H1 (cell line): Measurements from ENCODE around the gene NELL1. TPM values are rescaled to one million over a fixed set of nuclear protein-coding genes. Genes with fewer than 3 reads are reported as not detected.
A peak's percentile ranks its signal among the peaks of the same experiment; 100 is the strongest.

ENCODE experiments used
- CTCF ChIA-PET: fragments of 300-600 bp; sonication (Branson Sonifier 250); formaldehyde crosslinking; loops from one replicate; lab custom pipeline; 2021; ENCODE audit not compliant: partially characterized antibody; lab: Charles Lee
- POLR2A ChIA-PET: fragments of 300-600 bp; sonication (Branson Sonifier 250); formaldehyde crosslinking; loops from one replicate; lab custom pipeline; 2021; ENCODE audit warnings: inconsistent platforms; ENCODE audit not compliant: partially characterized antibody; lab: Charles Lee
- DNase-seq, 2 experiments: peaks; one replicate each; pipeline versions ENCODE4 v3.0.0 to v3.0.0-alpha.2; 2010 to 2022; ENCODE audit warnings: low spot score in 2 of 2, low read depth in 1 of 2, mixed read lengths in 1 of 2
- FAIRE-seq: peaks from 2 replicates; lab custom pipeline; 2011; peaks lifted over from hg19 to GRCh38; lab: Jason Lieb, UNC
- H2AFZ ChIP-seq: 2 replicates; pipeline ENCODE4 v1.8.1; 2012; ENCODE audit warnings: low read length, inconsistent platforms
- H2AK5ac ChIP-seq: 2 replicates; pipeline ENCODE4 v1.6.1; 2013; ENCODE audit warnings: low read depth, low read length
- H2BK120ac ChIP-seq: replicated peaks from 2 replicates; pipeline ENCODE3; 2013; ENCODE audit warnings: low read depth, low read length, inconsistent platforms
- H2BK12ac ChIP-seq: 2 replicates; pipeline ENCODE4 v1.6.1; 2013; ENCODE audit warnings: low read depth, low read length
- H2BK15ac ChIP-seq: 2 replicates; pipeline ENCODE4 v1.6.1; 2013; ENCODE audit warnings: low read length
- H2BK20ac ChIP-seq: 2 replicates; pipeline ENCODE4 v1.6.1; 2013; ENCODE audit warnings: low read length
- H2BK5ac ChIP-seq: 2 replicates; pipeline ENCODE4 v1.6.1; 2013; ENCODE audit warnings: low read depth, low read length
- H3K14ac ChIP-seq: 2 replicates; pipeline ENCODE4 v1.6.1; 2013; ENCODE audit warnings: inconsistent platforms; ENCODE audit not compliant: insufficient read length
- H3K18ac ChIP-seq: 2 replicates; pipeline ENCODE4 v1.6.1; 2013; ENCODE audit warnings: low read length; ENCODE audit errors: extremely low read depth
- H3K23ac ChIP-seq: 2 replicates; pipeline ENCODE4 v1.6.1; 2013; ENCODE audit warnings: inconsistent platforms; ENCODE audit not compliant: insufficient read length
- H3K23me2 ChIP-seq: 2 replicates; pipeline ENCODE4 v1.6.1; 2013; ENCODE audit warnings: low read depth, low read length
- H3K27ac ChIP-seq: 2 replicates; pipeline ENCODE4 v1.6.1; 2011; ENCODE audit warnings: low read depth, low read length, inconsistent platforms
- H3K27me3 ChIP-seq, 4 experiments: replicated peaks in 1 of 4; 1 replicate in 1 of 4; 2 replicates in 3 of 4; pipeline versions ENCODE4 v1.6.1 to v1.8.1; 2011 to 2013; ENCODE audit warnings: low read length in 3 of 4, mild to moderate bottlenecking in 3 of 4, inconsistent platforms in 2 of 4, mixed read lengths in 2 of 4, moderate library complexity in 1 of 4; ENCODE audit not compliant: control insufficient read depth in 3 of 4, insufficient read depth in 3 of 4; ENCODE audit errors: extremely low read depth in 1 of 4
- H3K36me3 ChIP-seq, 4 experiments: 2 replicates each; pipeline versions ENCODE4 v1.6.1 to v1.8.1; 2011 to 2013; ENCODE audit warnings: mild to moderate bottlenecking in 4 of 4, low read length in 3 of 4, moderate library complexity in 2 of 4, control low read depth in 1 of 4, inconsistent platforms in 1 of 4; ENCODE audit not compliant: insufficient read depth in 4 of 4, control insufficient read depth in 2 of 4
- H3K4ac ChIP-seq: replicated peaks from 2 replicates; pipeline ENCODE3; 2013; ENCODE audit warnings: low read length, low read depth, mixed read lengths, inconsistent platforms; ENCODE audit not compliant: insufficient read length
- H3K4me1 ChIP-seq, 4 experiments: replicated peaks in 1 of 4; 1 replicate in 1 of 4; 2 replicates in 3 of 4; pipeline versions ENCODE4 v1.6.1 to v1.8.1; 2011 to 2013; ENCODE audit warnings: low read length in 3 of 4, inconsistent platforms in 2 of 4, mixed read lengths in 1 of 4; ENCODE audit not compliant: insufficient read depth in 4 of 4, control insufficient read depth in 3 of 4
- H3K4me2 ChIP-seq, 2 experiments: 2 replicates each; pipeline versions ENCODE4 v1.6.1 to v1.8.1; 2011 to 2013; ENCODE audit warnings: low read depth in 2 of 2, low read length in 2 of 2, control low read depth in 1 of 2, inconsistent platforms in 1 of 2, mild to moderate bottlenecking in 1 of 2; ENCODE audit not compliant: insufficient read depth in 1 of 2
- H3K4me3 ChIP-seq, 4 experiments: fragments of 200-600, 300-600 bp in 1 of 4; sonication (generic), shearing (Covaris generic), sonication (Bioruptor Twin) in 1 of 4; 2 replicates each; pipeline versions ENCODE4 v1.5.1 to v1.8.1; 2011 to 2016; ENCODE audit warnings: low read length in 4 of 4, low read depth in 3 of 4, control low read depth in 2 of 4, inconsistent platforms in 2 of 4, mild to moderate bottlenecking in 2 of 4, mixed read lengths in 1 of 4, moderate library complexity in 1 of 4; ENCODE audit not compliant: insufficient read depth in 2 of 4; ENCODE audit errors: extremely low read depth in 1 of 4
- H3K56ac ChIP-seq: replicated peaks from 2 replicates; pipeline ENCODE3; 2013; ENCODE audit warnings: low read depth, mild to moderate bottlenecking, mixed read lengths, low read length, inconsistent platforms; ENCODE audit not compliant: insufficient read length
- H3K79me1 ChIP-seq: 2 replicates; pipeline ENCODE4 v1.6.1; 2013; ENCODE audit warnings: low read depth, low read length, control low read depth
- H3K79me2 ChIP-seq, 2 experiments: 2 replicates each; pipeline versions ENCODE4 v1.6.1 to v1.8.1; 2012 to 2013; ENCODE audit warnings: low read length in 2 of 2, mild to moderate bottlenecking in 2 of 2, inconsistent platforms in 1 of 2; ENCODE audit not compliant: insufficient read depth in 2 of 2, control insufficient read depth in 1 of 2
- H3K9ac ChIP-seq, 4 experiments: replicated peaks in 1 of 4; 1 replicate in 1 of 4; 2 replicates in 3 of 4; pipeline versions ENCODE4 v1.6.1 to v1.8.1; 2011 to 2013; ENCODE audit warnings: low read depth in 3 of 4, low read length in 3 of 4, control low read depth in 2 of 4, mild to moderate bottlenecking in 2 of 4, moderate library complexity in 2 of 4, inconsistent platforms in 1 of 4; ENCODE audit errors: extremely low read depth in 1 of 4
- H3K9me3 ChIP-seq, 2 experiments: 2 replicates each; pipeline versions ENCODE4 v1.6.1 to v1.8.1; 2012 to 2013; ENCODE audit warnings: mild to moderate bottlenecking in 2 of 2, moderate library complexity in 2 of 2, control low read depth in 1 of 2, inconsistent platforms in 1 of 2, low read depth in 1 of 2, low read length in 1 of 2, mixed read lengths in 1 of 2; ENCODE audit not compliant: insufficient read depth in 2 of 2
- H4K20me1 ChIP-seq, 2 experiments: replicated peaks in 1 of 2; 2 replicates each; pipeline versions ENCODE3 to v1.8.1; 2011 to 2013; ENCODE audit warnings: inconsistent platforms in 2 of 2, low read length in 2 of 2, mild to moderate bottlenecking in 1 of 2; ENCODE audit not compliant: insufficient read depth in 2 of 2, control insufficient read depth in 1 of 2
- H4K5ac ChIP-seq: 2 replicates; pipeline ENCODE4 v1.6.1; 2013; ENCODE audit warnings: low read length, low read depth, mixed read lengths, inconsistent platforms; ENCODE audit not compliant: insufficient read length
- H4K8ac ChIP-seq: 2 replicates; pipeline ENCODE4 v1.8.0; 2013; ENCODE audit warnings: mild to moderate bottlenecking, moderate library complexity, low read length, inconsistent platforms; ENCODE audit not compliant: insufficient read depth; ENCODE audit errors: extremely low read depth
- H4K91ac ChIP-seq: replicated peaks from 2 replicates; pipeline ENCODE3; 2013; ENCODE audit warnings: low read length, mixed read lengths, inconsistent platforms; ENCODE audit not compliant: insufficient read length
- FOSL1 ChIP-seq: IDR thresholded peaks from 2 replicates; pipeline ENCODE4 v1.6.1; 2011; ENCODE audit warnings: mild to moderate bottlenecking, low read depth, low read length, moderate library complexity; ENCODE audit not compliant: insufficient read depth
- GABPA ChIP-seq: IDR thresholded peaks from 2 replicates; pipeline ENCODE4 v1.6.1; 2011; ENCODE audit warnings: mild to moderate bottlenecking, low read length, moderate library complexity, borderline replicate concordance; ENCODE audit not compliant: insufficient read depth
- POLR2A ChIP-seq, 2 experiments: IDR thresholded peaks; 1 replicate in 1 of 2; 2 replicates in 1 of 2; pipeline ENCODE4 v1.6.1; 2011; ENCODE audit warnings: low read depth in 2 of 2, low read length in 2 of 2, mild to moderate bottlenecking in 2 of 2; ENCODE audit errors: control extremely low read depth in 1 of 2
- RFX5 ChIP-seq: IDR thresholded peaks from 2 replicates; pipeline ENCODE4 v1.6.1; 2011; ENCODE audit warnings: low read depth, low read length, improper control_type of control experiment, borderline replicate concordance
- WGBS, 2 experiments: shearing (Covaris generic) in 1 of 2; methylation state at CpG; one replicate each; pipeline versions ENCODE4 v1.1.6 to v1.1.7; 2013 to 2015; ENCODE audit warnings: low lambda C conversion rate in 2 of 2, mixed read lengths in 2 of 2, inconsistent platforms in 1 of 2, low coverage in 1 of 2, missing lambda C conversion rate in 1 of 2; ENCODE audit not compliant: insufficient replicate concordance in 2 of 2, insufficient coverage in 1 of 2, insufficient read length in 1 of 2; ENCODE audit errors: extremely low coverage in 1 of 2, missing lambda C conversion rate in 1 of 2; 5-methylcytosine and 5-hydroxymethylcytosine counted together
- polyA plus RNA-seq, 7 experiments: library from polyadenylated mRNA; depleted of rRNA in 3 of 7; stranded (reverse) in 5 of 7; unstranded in 2 of 7; fragments of >200 nt in 5 of 7; fragments of 200-250 nt in 2 of 7; gene quantifications; 1 replicate in 5 of 7; 2 replicates in 1 of 7; 4 replicates in 1 of 7; pipeline versions ENCODE4 v1.2.1 to v1.2.3, GENCODE V29; 2011 to 2013; ENCODE audit warnings: missing spikeins in 2 of 7, mixed read lengths in 2 of 7
- total RNA-seq: library from RNA; stranded (reverse); fragmentation: NEBNext Ultra II Directional; extraction: Animal tissue kit (Norgen Biotek cat#: 25700); gene quantifications from 2 replicates; pipeline ENCODE4 v1.2.1, GENCODE V29; 2021

NELL1 gene
- total and polyA plus RNA-seq, 2 of the 8 experiments (the other 6 are each of a cell fraction or from before 2014, with no cell fraction given) = 0.21 TPM; not detected in 1

- Histone ChIP-seq H3K9me3 (no peaks in the 10 kb centered on the region), H3K27ac (no peak overlapping the region), H4K8ac (no peak overlapping the region), H4K5ac (no peak overlapping the region), H4K20me1 (no peaks in the 10 kb centered on the region), H3K79me1 (no peaks in the 10 kb centered on the region), H3K4me3 (no peak overlapping the region), H2BK20ac (no peak overlapping the region), H2BK120ac (no peak overlapping the region), H2BK12ac (no peak overlapping the region), H4K91ac (no peak overlapping the region), H3K27me3 (no peaks in the 10 kb centered on the region), H2AFZ (peak overlapping the region; percentile 99), H2BK5ac (no peak overlapping the region), H3K56ac (no peak overlapping the region), H3K18ac (no peak overlapping the region), H3K23ac (no peak overlapping the region), H3K4me1 (no peaks in the 10 kb centered on the region), H3K14ac (no peak overlapping the region), H3K4ac (no peak overlapping the region), H3K79me2 (no peaks in the 10 kb centered on the region), H3K9ac (no peak overlapping the region), H3K4me2 (no peak overlapping the region), H2AK5ac (no peak overlapping the region), H2BK15ac (no peak overlapping the region), H3K23me2 (no peaks in the 10 kb centered on the region), H3K36me3 (no peaks in the 10 kb centered on the region)
- FAIRE-seq = no peak
- ChIA-PET CTCF (interaction anchor here (1.0 kb wide), 1 partner anchor 188 kb away, joined by 3 read pairs; no protein-coding TSS in a partner anchor), POLR2A (no interaction called here)
- DNase-seq = peak in 1 of 2 experiments; percentile 42
- TF ChIP-seq FOSL1 (no peak), POLR2A (IDR thresholded peaks at IDR 0.05; ENCODE audit: control extremely low read depth in 1 of 2, low read depth in 2 of 2, low read length in 2 of 2) (no peak), GABPA (no peak), RFX5 (no peak)
- 87% methylated on average over 8 of the region's 8 CpGs; no CpG with 5 or more reads in 1 of the 2 experiments for WGBS, 2 experiments
Observed at GRCh38 chr11:21205205-21205604, 535.8 kb downstream of the NELL1 start.
